ENCODE results near the gene ANO8. TPM values are rescaled to one million over a fixed set of nuclear protein-coding genes. Genes with fewer than 3 reads are reported as not detected.
A peak's percentile ranks its signal among the peaks of the same experiment; 100 is the strongest.

The ANO8 gene
- total and polyA plus RNA-seq, 2 donors (not counting 1 experiment from before 2014, with no cell fraction given), result 3.0 to 5.2 TPM

DNA sequence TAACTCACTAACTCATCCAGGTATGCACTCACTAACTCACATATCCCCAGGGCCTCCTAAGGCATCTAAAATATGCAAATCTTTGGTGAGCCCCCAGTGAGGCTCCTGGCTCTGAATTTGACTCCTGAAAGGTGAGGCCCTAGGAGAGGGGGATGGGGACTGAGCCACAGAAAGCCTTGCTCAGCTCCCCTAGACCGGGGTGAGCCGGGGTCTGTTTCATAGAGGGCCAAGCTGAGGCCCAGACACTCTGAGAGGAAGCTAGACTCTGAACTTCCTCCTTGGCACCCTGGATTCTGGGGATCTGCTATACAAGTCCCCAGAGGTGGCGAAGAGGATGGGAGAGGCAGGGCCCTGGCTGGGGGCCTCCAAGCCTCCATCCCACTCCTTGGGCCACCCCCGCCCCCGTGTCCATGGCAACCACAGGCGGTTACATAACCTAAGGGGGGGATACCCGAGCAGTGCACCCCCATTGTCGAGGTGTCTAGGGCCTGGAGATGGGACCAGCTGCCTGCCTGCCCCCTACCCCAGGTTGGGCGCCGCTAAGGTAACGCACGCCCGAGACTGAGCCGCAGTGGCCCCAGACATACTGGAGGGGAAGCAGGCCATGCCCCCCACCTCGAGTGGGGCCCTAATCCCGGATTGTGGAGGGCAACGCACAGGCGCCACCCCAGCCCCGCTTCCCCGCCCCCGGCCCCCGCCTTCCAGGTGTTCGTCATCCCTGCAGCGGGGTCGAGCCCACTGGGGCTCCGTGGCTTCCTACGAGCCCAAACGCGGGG, 32.1 kb downstream of the ANO8 start:
- H3K9me3 ChIP-seq (ENCODE audit: control extremely low read depth in 1 of 3, control insufficient read depth in 2 of 3, insufficient read depth in 1 of 3, low read length in 2 of 3), result peaks cover 0 to 6% (median 0%) of the 10 kb centered on the region in 3 donors
- peak overlapping the region in 4 of 5 experiments; percentile 71 to 86 (median 75) for H3K4me3 ChIP-seq (ENCODE audit: control extremely low read depth in 1 of 5, extremely low read depth in 1 of 5, insufficient read depth in 1 of 5, low read depth in 2 of 5, low read length in 4 of 5)
- H3K27ac Mint-ChIP-seq, result peak overlapping the region; percentile 32
- H3K9me3 Mint-ChIP-seq (ENCODE audit: insufficient read depth), result no peaks in the 10 kb centered on the region
- H3K4me1 Mint-ChIP-seq, result peaks cover 36% of the 10 kb centered on the region
- intact Hi-C loops (cut with micrococcal nuclease), result loop anchor here (10.0 kb wide), 1 partner anchor 408 kb away; no protein-coding TSS in a partner anchor
- ATAC-seq (ENCODE audit: low read depth) (no peak), DNase-seq (peak; percentile 64)
- H3K79me2 ChIP-seq (ENCODE audit: control insufficient read depth, insufficient read depth, low read length), result peaks cover 21% of the 10 kb centered on the region
- H3K4me2 ChIP-seq (replicated peaks; ENCODE audit: low read depth, low read length, poor library complexity, severe bottlenecking), result peak overlapping the region; percentile 99
- 9% methylated on average over 25 of the region's 29 CpGs for WGBS (ENCODE audit: insufficient coverage)
- no peaks in the 10 kb centered on the region for H4K20me1 ChIP-seq (ENCODE audit: control insufficient read depth, insufficient read depth, low read length, poor library complexity, severe bottlenecking)
- TF ChIP-seq EZH2 (IDR thresholded peaks at IDR 0.05; ENCODE audit: borderline replicate concordance, insufficient read depth, low read depth, low read length, poor library complexity, severe bottlenecking), result no peak
- TF ChIP-seq, protein P1, sequence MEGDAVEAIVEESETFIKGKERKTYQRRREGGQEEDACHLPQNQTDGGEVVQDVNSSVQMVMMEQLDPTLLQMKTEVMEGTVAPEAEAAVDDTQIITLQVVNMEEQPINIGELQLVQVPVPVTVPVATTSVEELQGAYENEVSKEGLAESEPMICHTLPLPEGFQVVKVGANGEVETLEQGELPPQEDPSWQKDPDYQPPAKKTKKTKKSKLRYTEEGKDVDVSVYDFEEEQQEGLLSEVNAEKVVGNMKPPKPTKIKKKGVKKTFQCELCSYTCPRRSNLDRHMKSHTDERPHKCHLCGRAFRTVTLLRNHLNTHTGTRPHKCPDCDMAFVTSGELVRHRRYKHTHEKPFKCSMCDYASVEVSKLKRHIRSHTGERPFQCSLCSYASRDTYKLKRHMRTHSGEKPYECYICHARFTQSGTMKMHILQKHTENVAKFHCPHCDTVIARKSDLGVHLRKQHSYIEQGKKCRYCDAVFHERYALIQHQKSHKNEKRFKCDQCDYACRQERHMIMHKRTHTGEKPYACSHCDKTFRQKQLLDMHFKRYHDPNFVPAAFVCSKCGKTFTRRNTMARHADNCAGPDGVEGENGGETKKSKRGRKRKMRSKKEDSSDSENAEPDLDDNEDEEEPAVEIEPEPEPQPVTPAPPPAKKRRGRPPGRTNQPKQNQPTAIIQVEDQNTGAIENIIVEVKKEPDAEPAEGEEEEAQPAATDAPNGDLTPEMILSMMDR (IDR thresholded peaks at IDR 0.05), result no peak
- POLR2A ChIA-PET, result no interaction called here
- H3K27me3 ChIP-seq (replicated peaks in 1 of 4; ENCODE audit: control extremely low read depth in 1 of 4, control insufficient read depth in 3 of 4, insufficient read depth in 4 of 4, low read length in 3 of 4), result no peaks in the 10 kb centered on the region
- H3K27me3 Mint-ChIP-seq, result no peaks in the 10 kb centered on the region
- CTCF ChIA-PET, result interaction anchor here (0.9 to 1.5 kb wide), 5 partner anchors 10 to 87 kb away, joined by 3 to 7 read pairs (median 4); no protein-coding TSS in a partner anchor
- H2AFZ ChIP-seq (ENCODE audit: insufficient read depth, low read depth, low read length, poor library complexity, severe bottlenecking), result peak overlapping the region; percentile 97
- peak overlapping the region; percentile 85 for H3K4me3 Mint-ChIP-seq
- H3K9ac ChIP-seq (ENCODE audit: low read length), result peak overlapping the region; percentile 90
- H3K36me3 ChIP-seq (replicated peaks in 1 of 2; ENCODE audit: control extremely low read depth in 1 of 2, control insufficient read depth in 1 of 2, extremely low read depth in 1 of 2, insufficient read depth in 2 of 2, low read length in 1 of 2), result no peaks in the 10 kb centered on the region
- peaks cover 30 to 39% of the 10 kb centered on the region in 2 donors for H3K4me1 ChIP-seq (ENCODE audit: control insufficient read depth in 2 of 2, insufficient read depth in 2 of 2, low read length in 2 of 2)
- peak overlapping the region; percentile 2 to 67 for H3K27ac ChIP-seq (ENCODE audit: low read length in 2 of 2)

Data from B cell (primary cell).